ENCODE results near the gene KRTAP4-3. TPM values are rescaled to one million over a fixed set of nuclear protein-coding genes. Genes with fewer than 3 reads are reported as not detected.
"Not testable (repeated sequence)": the region's sequence is repeated elsewhere in the genome, so short reads cannot be mapped to it uniquely, and the experiment has no call there.

Gene KRTAP4-3
- total RNA-seq, 4 donors from 2014 or later: not detected

- 30 to 58% methylated on average over 1 of the region's 1 CpG for WGBS, 2 donors
- TF ChIP-seq CTCF (IDR thresholded peaks at IDR 0.05): no peak
- TF ChIP-seq POLR2A (IDR thresholded peaks at IDR 0.05): no peak
- TF ChIP-seq EP300 (IDR thresholded peaks at IDR 0.05): no peak
- Histone ChIP-seq H3K9me3 (peaks cover 0 to 16% (median 0%) of the 10 kb centered on the region in 4 donors), H3K27ac (no peak overlapping the region), H3K36me3 (no peaks in the 10 kb centered on the region), H3K27me3 (no peaks in the 10 kb centered on the region), H3K4me3 (no peak overlapping the region), H3K4me1 (no peaks in the 10 kb centered on the region)
- no peak for DNase-seq (ENCODE audit: low spot score in 2 of 2)
Measured at GRCh38 chr17:41196068-41196467, 28.0 kb upstream of the KRTAP4-3 start.

- 83 to 98% methylated on average over 2 to 3 of the region's 3 CpGs for WGBS, 2 donors
- Histone ChIP-seq H3K4me1 (no peaks in the 10 kb centered on the region), H3K27me3 (no peaks in the 10 kb centered on the region), H3K36me3 (no peaks in the 10 kb centered on the region), H3K4me3 (no peak overlapping the region), H3K9me3 (no peaks in the 10 kb centered on the region), H3K27ac (no peak overlapping the region)
- TF ChIP-seq EP300 (IDR thresholded peaks at IDR 0.05) (no peak), POLR2A (IDR thresholded peaks at IDR 0.05) (no peak), CTCF (IDR thresholded peaks at IDR 0.05) (no peak)
- no peak for DNase-seq (ENCODE audit: low spot score in 2 of 2)
Measured at GRCh38 chr17:41190328-41190727, 22.3 kb upstream of the KRTAP4-3 start.

- not testable (repeated sequence) for DNase-seq (ENCODE audit: low spot score in 2 of 2); H3K4me1 ChIP-seq; H3K27ac ChIP-seq; H3K4me3 ChIP-seq; H3K9me3 ChIP-seq; H3K27me3 ChIP-seq; H3K36me3 ChIP-seq
- 89 to 100% methylated on average over 1 of the region's 1 CpG for WGBS, 2 donors
Measured at GRCh38 chr17:41189837-41190318, 21.9 kb upstream of the KRTAP4-3 start, which contains the start of gene KRTAP9-1. Gene KRTAP9-1 (plus strand): TSS chr17:41189887. CDS start chr17:41189887, 0 bp downstream.

- H3K9me3 ChIP-seq: peaks cover 0 to 7% (median 0%) of the 10 kb centered on the region in 4 donors
- H3K27me3 ChIP-seq: no peaks in the 10 kb centered on the region
- TF ChIP-seq CTCF (IDR thresholded peaks at IDR 0.05) (no peak), EP300 (IDR thresholded peaks at IDR 0.05) (no peak), POLR2A (IDR thresholded peaks at IDR 0.05) (no peak)
- no peak overlapping the region for H3K27ac ChIP-seq
- no peaks in the 10 kb centered on the region for H3K36me3 ChIP-seq
- 90 to 92% methylated on average over 2 of the region's 2 CpGs for WGBS, 2 donors
- no peaks in the 10 kb centered on the region for H3K4me1 ChIP-seq
- DNase-seq (ENCODE audit: low spot score in 2 of 2): no peak
- no peak overlapping the region for H3K4me3 ChIP-seq
Measured at GRCh38 chr17:41186872-41187271, 18.9 kb upstream of the KRTAP4-3 start.

GRCh38 chr17:41185001-41185400 lies 17.0 kb upstream of the KRTAP4-3 start:
- Histone ChIP-seq H3K9me3 (peaks cover 0 to 7% (median 0%) of the 10 kb centered on the region in 4 donors), H3K27ac (no peak overlapping the region), H3K27me3 (no peaks in the 10 kb centered on the region), H3K36me3 (no peaks in the 10 kb centered on the region), H3K4me3 (no peak overlapping the region), H3K4me1 (no peaks in the 10 kb centered on the region)
- TF ChIP-seq CTCF (IDR thresholded peaks at IDR 0.05) (no peak), EP300 (IDR thresholded peaks at IDR 0.05) (no peak)
- no peak for DNase-seq (ENCODE audit: low spot score in 2 of 2)
- 61 to 76% methylated on average over 1 of the region's 1 CpG for WGBS, 2 donors

- no peak within 1 kb of the TSS for H3K4me3 ChIP-seq
- H3K36me3 ChIP-seq: no peaks in the 10 kb centered on the region
- peaks cover 0 to 7% (median 0%) of the 10 kb centered on the region in 4 donors for H3K9me3 ChIP-seq
- H3K27me3 ChIP-seq: no peaks in the 10 kb centered on the region
- H3K4me1 ChIP-seq: no peaks in the 10 kb centered on the region
- WGBS, 2 donors: 73 to 74% methylated on average over 7 to 9 of the region's 9 CpGs
- DNase-seq (ENCODE audit: low spot score in 2 of 2): no peak
- TF ChIP-seq CTCF (IDR thresholded peaks at IDR 0.05): no peak
- TF ChIP-seq EP300 (IDR thresholded peaks at IDR 0.05): no peak
- TF ChIP-seq POLR2A (IDR thresholded peaks at IDR 0.05): no peak
- H3K27ac ChIP-seq: no peak within 1 kb of the TSS
Measured at GRCh38 chr17:41184480-41184961, 16.5 kb upstream of the KRTAP4-3 start, which contains the start of gene KRTAP4-1. Gene KRTAP4-1 (minus strand): TSS chr17:41184911. CDS start chr17:41184854, 57 bp downstream.

All from tibial nerve (tissue), 4 donors.